ENCODE data around the gene PKIG. TPM values are rescaled to one million over a fixed set of nuclear protein-coding genes. Genes with fewer than 3 reads are reported as not detected.

PKIG gene
- total RNA-seq, 1 experiment from 2014 or later, result 19.2 TPM

- H3K9me3 Mint-ChIP-seq (ENCODE audit: unreplicated experiment), result no peaks in the 10 kb centered on the region
- no peak overlapping the region for H3K4me3 Mint-ChIP-seq (ENCODE audit: unreplicated experiment)
- H3K4me1 Mint-ChIP-seq (ENCODE audit: insufficient read depth, unreplicated experiment), result peaks cover 10% of the 10 kb centered on the region
- no peak overlapping the region for H3K27ac Mint-ChIP-seq (ENCODE audit: low read depth, unreplicated experiment)
- intact Hi-C loops (cut with micrococcal nuclease), result loop anchor here (5.0 kb wide), 1 partner anchor 227 kb away; no protein-coding TSS in a partner anchor
- TF ChIP-seq CTCF (IDR thresholded peaks at IDR 0.05; ENCODE audit: unreplicated experiment), result no peak
- no peaks in the 10 kb centered on the region for H3K27me3 Mint-ChIP-seq (ENCODE audit: insufficient read depth, unreplicated experiment)
- ChIA-PET CTCF (interaction anchor here (0.5 to 1.1 kb wide), 6 partner anchors 18 to 534 kb away, joined by 3 read pairs; partner anchors contain the start of gene FITM2), POLR2A (interaction anchor here (0.7 kb wide), 1 partner anchor 149 kb away, joined by 3 read pairs; no protein-coding TSS in a partner anchor)
- no TSS peak for BruUV-seq (replicated peaks)
- no peak for DNase-seq (ENCODE audit: unreplicated experiment)
- H3K36me3 Mint-ChIP-seq (ENCODE audit: insufficient read depth, unreplicated experiment), result peaks cover 37% of the 10 kb centered on the region
These were observed 32.1 kb downstream of the PKIG start for GRCh38 chr20:44614525-44614924.

- no peaks in the 10 kb centered on the region for H3K9me3 Mint-ChIP-seq (ENCODE audit: unreplicated experiment)
- no TSS peak for BruUV-seq (replicated peaks)
- TF ChIP-seq CTCF (IDR thresholded peaks at IDR 0.05; ENCODE audit: unreplicated experiment), result no peak
- POLR2A ChIA-PET, result interaction anchor here (1.0 kb wide), 1 partner anchor 42 kb away, joined by 4 read pairs; no protein-coding TSS in a partner anchor
- H3K4me1 Mint-ChIP-seq (ENCODE audit: insufficient read depth, unreplicated experiment), result peaks cover 4% of the 10 kb centered on the region
- H3K4me3 Mint-ChIP-seq (ENCODE audit: unreplicated experiment), result no peak overlapping the region
- intact Hi-C loops (cut with micrococcal nuclease), result no loop called here
- no peak overlapping the region for H3K27ac Mint-ChIP-seq (ENCODE audit: low read depth, unreplicated experiment)
- CTCF ChIA-PET, result interaction anchor here (0.6 to 1.1 kb wide), 4 partner anchors 18 to 181 kb away, joined by 3 to 6 read pairs (median 3); no protein-coding TSS in a partner anchor
- DNase-seq (ENCODE audit: unreplicated experiment), result no peak
- no peaks in the 10 kb centered on the region for H3K27me3 Mint-ChIP-seq (ENCODE audit: insufficient read depth, unreplicated experiment)
- H3K36me3 Mint-ChIP-seq (ENCODE audit: insufficient read depth, unreplicated experiment), result peaks cover 44% of the 10 kb centered on the region
These were observed 32.9 kb downstream of the PKIG start for GRCh38 chr20:44615169-44615791.

- Mint-ChIP-seq H3K4me1 (ENCODE audit: insufficient read depth, unreplicated experiment) (no peaks in the 10 kb centered on the region), H3K4me3 (ENCODE audit: unreplicated experiment) (no peak overlapping the region), H3K36me3 (ENCODE audit: insufficient read depth, unreplicated experiment) (peaks cover 45% of the 10 kb centered on the region), H3K9me3 (ENCODE audit: unreplicated experiment) (no peaks in the 10 kb centered on the region), H3K27ac (ENCODE audit: low read depth, unreplicated experiment) (no peak overlapping the region), H3K27me3 (ENCODE audit: insufficient read depth, unreplicated experiment) (no peaks in the 10 kb centered on the region)
- ChIA-PET POLR2A (interaction anchor here (1.0 kb wide), 1 partner anchor 43 kb away, joined by 4 read pairs; no protein-coding TSS in a partner anchor), CTCF (interaction anchor here (0.6 kb wide), 3 partner anchors 78 to 163 kb away, joined by 3 to 6 read pairs (median 3); no protein-coding TSS in a partner anchor)
- DNase-seq (ENCODE audit: unreplicated experiment), result no peak
- intact Hi-C loops (cut with micrococcal nuclease), result no loop called here
- BruUV-seq (replicated peaks), result no TSS peak
- TF ChIP-seq CTCF (IDR thresholded peaks at IDR 0.05; ENCODE audit: unreplicated experiment), result no peak
These were observed 33.7 kb downstream of the PKIG start for GRCh38 chr20:44615876-44616603.

GRCh38 chr20:44616604-44616964 lies 34.2 kb downstream of the PKIG start:
- Mint-ChIP-seq H3K4me3 (ENCODE audit: unreplicated experiment) (no peak overlapping the region), H3K36me3 (ENCODE audit: insufficient read depth, unreplicated experiment) (peaks cover 48% of the 10 kb centered on the region), H3K4me1 (ENCODE audit: insufficient read depth, unreplicated experiment) (no peaks in the 10 kb centered on the region), H3K27ac (ENCODE audit: low read depth, unreplicated experiment) (no peak overlapping the region), H3K9me3 (ENCODE audit: unreplicated experiment) (no peaks in the 10 kb centered on the region), H3K27me3 (ENCODE audit: insufficient read depth, unreplicated experiment) (no peaks in the 10 kb centered on the region)
- DNase-seq (ENCODE audit: unreplicated experiment), result no peak
- POLR2A ChIA-PET, result no interaction called here
- BruUV-seq (replicated peaks), result no TSS peak
- CTCF ChIA-PET, result interaction anchor here (0.7 kb wide), 1 partner anchor 19 kb away, joined by 5 read pairs; no protein-coding TSS in a partner anchor
- TF ChIP-seq CTCF (IDR thresholded peaks at IDR 0.05; ENCODE audit: unreplicated experiment), result no peak
- intact Hi-C loops (cut with micrococcal nuclease), result no loop called here

All from MCF 10A (cell line).